ENCODE data around the gene THEMIS2.

The THEMIS2 gene

GRCh38 chr1:27934818-27935549 is 62.6 kb downstream of the THEMIS2 start, which contains the start of gene SMPDL3B:
Gene SMPDL3B (plus strand): TSS chr1:27935000. CDS start chr1:27935184, 184 bp downstream.
- Histone ChIP-seq H3K27me3 (peaks cover 0 to 29% of the 10 kb centered on the region in 2 donors), H3K4me1 (peaks cover 0 to 13% (median 3%) of the 10 kb centered on the region in 4 donors), H3K9me3 (no peaks in the 10 kb centered on the region), H3K36me3 (no peaks in the 10 kb centered on the region), H3K27ac (no peak within 1 kb of the TSS), H3K4me3 (no peak within 1 kb of the TSS)
- intact Hi-C loops (cut with DNase I; ENCODE audit: low total_unique reads) = no loop called here
- no peak for DNase-seq
- no peak for TF ChIP-seq CTCF (IDR thresholded peaks at IDR 0.05)

- Histone ChIP-seq H3K4me3 (no peak overlapping the region), H3K36me3 (no peaks in the 10 kb centered on the region)
- no peak for TF ChIP-seq CTCF (IDR thresholded peaks at IDR 0.05)
Observed at GRCh38 chr1:27935721-27936120, 63.4 kb downstream of the THEMIS2 start.

More at GRCh38 chr1:27935721-27936120, 63.4 kb downstream of the THEMIS2 start:
- H3K9me3 ChIP-seq = no peaks in the 10 kb centered on the region
- peaks cover 0 to 13% (median 3%) of the 10 kb centered on the region in 4 donors for H3K4me1 ChIP-seq
- no peak for DNase-seq
- no peak overlapping the region for H3K27ac ChIP-seq
- intact Hi-C loops (cut with DNase I; ENCODE audit: low total_unique reads) = no loop called here
- H3K27me3 ChIP-seq = peaks cover 0 to 28% of the 10 kb centered on the region in 2 donors
